K562 (cell line): ENCODE results near the gene CLDN5. TPM values are rescaled to one million over a fixed set of nuclear protein-coding genes. Genes with fewer than 3 reads are reported as not detected.
A peak's percentile ranks its signal among the peaks of the same experiment; 100 is the strongest.

Source experiments
- E2F3 ChIP-seq: fragments of 250-450 bp; sonication (Bioruptor Pico); IDR thresholded peaks from 2 replicates; pipeline ENCODE4 v1.4.0; 2020; ENCODE audit warnings: mild to moderate bottlenecking
- ILK ChIP-seq: fragments of 450-650 bp; IDR thresholded peaks from 2 replicates; pipeline ENCODE4 v1.6.1; 2016; ENCODE audit warnings: missing genetic modification characterization, low read depth, mild to moderate bottlenecking, missing compliant biosample characterization, moderate library complexity, borderline replicate concordance
- MAZ ChIP-seq, 2 experiments: fragments of 450-650 bp in 1 of 2; sonication (generic) in 1 of 2; formaldehyde crosslinking; IDR thresholded peaks in 1 of 2; conservative IDR thresholded peaks in 1 of 2; 2 replicates each; pipeline versions ENCODE4 v1.4.0 to v1.5.0; 2020; ENCODE audit warnings: mild to moderate bottlenecking in 1 of 2, missing genetic modification reagents in 1 of 2
- POLR2B ChIP-seq: fragments of 450-650 bp; IDR thresholded peaks from 2 replicates; pipeline ENCODE4 v1.6.1; 2018; ENCODE audit warnings: low read depth; ENCODE audit not compliant: partially characterized antibody
- SIN3A ChIP-seq, 2 experiments: fragments of 150-350 bp in 1 of 2; IDR thresholded peaks; 2 replicates each; pipeline ENCODE4 v1.6.1; 2011 to 2016; ENCODE audit warnings: borderline replicate concordance in 2 of 2, low read depth in 2 of 2, low read length in 2 of 2, mild to moderate bottlenecking in 2 of 2, moderate library complexity in 2 of 2; ENCODE audit not compliant: control insufficient read depth in 1 of 2
- SRF ChIP-seq, 2 experiments: fragments of 250-450, 450-650 bp in 1 of 2; sonication (Bioruptor Pico) in 1 of 2; sonication (generic) in 1 of 2; formaldehyde crosslinking; IDR thresholded peaks; 2 replicates each; pipeline versions ENCODE4 v1.5.0 to v1.5.1; 2020 to 2022; ENCODE audit warnings: mild to moderate bottlenecking in 1 of 2, missing genetic modification reagents in 1 of 2
- SRSF1 ChIP-seq: fragments of 200-400 bp; formaldehyde crosslinking; IDR thresholded peaks from 2 replicates; pipeline ENCODE4 v1.6.1; 2017; ENCODE audit warnings: mild to moderate bottlenecking, low read depth, low read length, moderate library complexity
- TSC22D4 ChIP-seq: fragments of 450-650 bp; IDR thresholded peaks from 2 replicates; pipeline ENCODE4 v1.6.1; 2016; ENCODE audit warnings: missing genetic modification characterization, missing biosample characterization, control low read depth
- ZKSCAN8 ChIP-seq: fragments of 200-800 bp; sonication (Bioruptor generic); IDR thresholded peaks from 2 replicates; pipeline ENCODE4 v1.6.1; 2016; ENCODE audit warnings: missing genetic modification characterization, missing compliant biosample characterization
- polyA plus RNA-seq, 8 experiments: library from polyadenylated mRNA; depleted of rRNA in 4 of 8; stranded (reverse) in 5 of 8; unstranded in 3 of 8; fragments of >200 nt; fragmentation: Nextera tagmentation in 2 of 8; fragmentation: Illumina TruSeq in 1 of 8; extraction: Ambion mirVana in 2 of 8; extraction: Trizol in 1 of 8; gene quantifications; 2 replicates each; pipeline versions ENCODE4 v1.2.1 to v1.2.3, GENCODE V29; 2011 to 2014; ENCODE audit warnings: inconsistent platforms in 1 of 8, missing spikeins in 1 of 8
- total RNA-seq, 7 experiments: library from RNA; depleted of rRNA in 6 of 7; stranded (reverse); fragments of >200 nt in 6 of 7; fragmentation: Illumina TruSeq in 2 of 7; extraction: Trizol in 2 of 7; gene quantifications; 2 replicates each; pipeline versions ENCODE4 v1.2.1 to v1.2.3, GENCODE V29; 2011 to 2021; ENCODE audit warnings: low replicate concordance in 1 of 7
- TF ChIP-seq, protein P1 (sequence below): fragments of 200-600 bp; sonication (generic); IDR thresholded peaks from one replicate; pipeline ENCODE4 v1.6.1; 2012; ENCODE audit warnings: mild to moderate bottlenecking, low read depth, low read length, inconsistent platforms
- TF ChIP-seq, protein P2 (sequence below): fragments of 250-450 bp; sonication (Bioruptor Pico); IDR thresholded peaks from 2 replicates; pipeline ENCODE4 v1.4.0; 2020; ENCODE audit warnings: mild to moderate bottlenecking, moderate library complexity
- TF ChIP-seq, protein P3 (sequence below), 2 experiments: IDR thresholded peaks; 2 replicates each; pipeline ENCODE4 v1.6.1; 2012; ENCODE audit warnings: improper control_type of control experiment in 2 of 2, low read depth in 2 of 2, low read length in 2 of 2, borderline replicate concordance in 1 of 2

Gene CLDN5
- total and polyA plus RNA-seq, 9 of the 15 experiments (the other 6 are each of a cell fraction or from before 2014, with no cell fraction given): 0.20 TPM; not detected in 8

DNA sequence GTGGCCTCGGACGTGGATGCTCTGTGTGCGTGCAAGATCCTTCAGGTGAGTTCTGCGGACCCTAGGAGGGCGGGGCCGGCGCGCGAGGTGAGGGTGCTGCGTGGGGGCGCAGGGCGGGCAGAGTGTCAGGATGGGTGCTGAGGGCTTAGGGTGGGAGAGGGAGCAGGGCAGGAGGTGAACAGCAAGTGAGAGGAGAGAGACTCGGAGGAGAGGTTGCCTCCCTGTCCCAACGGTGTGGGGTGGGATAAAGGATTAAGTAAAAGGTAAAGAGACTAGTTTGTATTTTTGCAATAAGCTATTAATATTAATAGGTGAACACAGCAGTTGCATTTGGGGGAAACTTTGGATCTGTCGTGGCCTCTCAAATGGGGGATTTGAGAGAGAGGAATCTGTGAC, 44.0 kb downstream of the CLDN5 start (continued):
- TF ChIP-seq, protein P1, sequence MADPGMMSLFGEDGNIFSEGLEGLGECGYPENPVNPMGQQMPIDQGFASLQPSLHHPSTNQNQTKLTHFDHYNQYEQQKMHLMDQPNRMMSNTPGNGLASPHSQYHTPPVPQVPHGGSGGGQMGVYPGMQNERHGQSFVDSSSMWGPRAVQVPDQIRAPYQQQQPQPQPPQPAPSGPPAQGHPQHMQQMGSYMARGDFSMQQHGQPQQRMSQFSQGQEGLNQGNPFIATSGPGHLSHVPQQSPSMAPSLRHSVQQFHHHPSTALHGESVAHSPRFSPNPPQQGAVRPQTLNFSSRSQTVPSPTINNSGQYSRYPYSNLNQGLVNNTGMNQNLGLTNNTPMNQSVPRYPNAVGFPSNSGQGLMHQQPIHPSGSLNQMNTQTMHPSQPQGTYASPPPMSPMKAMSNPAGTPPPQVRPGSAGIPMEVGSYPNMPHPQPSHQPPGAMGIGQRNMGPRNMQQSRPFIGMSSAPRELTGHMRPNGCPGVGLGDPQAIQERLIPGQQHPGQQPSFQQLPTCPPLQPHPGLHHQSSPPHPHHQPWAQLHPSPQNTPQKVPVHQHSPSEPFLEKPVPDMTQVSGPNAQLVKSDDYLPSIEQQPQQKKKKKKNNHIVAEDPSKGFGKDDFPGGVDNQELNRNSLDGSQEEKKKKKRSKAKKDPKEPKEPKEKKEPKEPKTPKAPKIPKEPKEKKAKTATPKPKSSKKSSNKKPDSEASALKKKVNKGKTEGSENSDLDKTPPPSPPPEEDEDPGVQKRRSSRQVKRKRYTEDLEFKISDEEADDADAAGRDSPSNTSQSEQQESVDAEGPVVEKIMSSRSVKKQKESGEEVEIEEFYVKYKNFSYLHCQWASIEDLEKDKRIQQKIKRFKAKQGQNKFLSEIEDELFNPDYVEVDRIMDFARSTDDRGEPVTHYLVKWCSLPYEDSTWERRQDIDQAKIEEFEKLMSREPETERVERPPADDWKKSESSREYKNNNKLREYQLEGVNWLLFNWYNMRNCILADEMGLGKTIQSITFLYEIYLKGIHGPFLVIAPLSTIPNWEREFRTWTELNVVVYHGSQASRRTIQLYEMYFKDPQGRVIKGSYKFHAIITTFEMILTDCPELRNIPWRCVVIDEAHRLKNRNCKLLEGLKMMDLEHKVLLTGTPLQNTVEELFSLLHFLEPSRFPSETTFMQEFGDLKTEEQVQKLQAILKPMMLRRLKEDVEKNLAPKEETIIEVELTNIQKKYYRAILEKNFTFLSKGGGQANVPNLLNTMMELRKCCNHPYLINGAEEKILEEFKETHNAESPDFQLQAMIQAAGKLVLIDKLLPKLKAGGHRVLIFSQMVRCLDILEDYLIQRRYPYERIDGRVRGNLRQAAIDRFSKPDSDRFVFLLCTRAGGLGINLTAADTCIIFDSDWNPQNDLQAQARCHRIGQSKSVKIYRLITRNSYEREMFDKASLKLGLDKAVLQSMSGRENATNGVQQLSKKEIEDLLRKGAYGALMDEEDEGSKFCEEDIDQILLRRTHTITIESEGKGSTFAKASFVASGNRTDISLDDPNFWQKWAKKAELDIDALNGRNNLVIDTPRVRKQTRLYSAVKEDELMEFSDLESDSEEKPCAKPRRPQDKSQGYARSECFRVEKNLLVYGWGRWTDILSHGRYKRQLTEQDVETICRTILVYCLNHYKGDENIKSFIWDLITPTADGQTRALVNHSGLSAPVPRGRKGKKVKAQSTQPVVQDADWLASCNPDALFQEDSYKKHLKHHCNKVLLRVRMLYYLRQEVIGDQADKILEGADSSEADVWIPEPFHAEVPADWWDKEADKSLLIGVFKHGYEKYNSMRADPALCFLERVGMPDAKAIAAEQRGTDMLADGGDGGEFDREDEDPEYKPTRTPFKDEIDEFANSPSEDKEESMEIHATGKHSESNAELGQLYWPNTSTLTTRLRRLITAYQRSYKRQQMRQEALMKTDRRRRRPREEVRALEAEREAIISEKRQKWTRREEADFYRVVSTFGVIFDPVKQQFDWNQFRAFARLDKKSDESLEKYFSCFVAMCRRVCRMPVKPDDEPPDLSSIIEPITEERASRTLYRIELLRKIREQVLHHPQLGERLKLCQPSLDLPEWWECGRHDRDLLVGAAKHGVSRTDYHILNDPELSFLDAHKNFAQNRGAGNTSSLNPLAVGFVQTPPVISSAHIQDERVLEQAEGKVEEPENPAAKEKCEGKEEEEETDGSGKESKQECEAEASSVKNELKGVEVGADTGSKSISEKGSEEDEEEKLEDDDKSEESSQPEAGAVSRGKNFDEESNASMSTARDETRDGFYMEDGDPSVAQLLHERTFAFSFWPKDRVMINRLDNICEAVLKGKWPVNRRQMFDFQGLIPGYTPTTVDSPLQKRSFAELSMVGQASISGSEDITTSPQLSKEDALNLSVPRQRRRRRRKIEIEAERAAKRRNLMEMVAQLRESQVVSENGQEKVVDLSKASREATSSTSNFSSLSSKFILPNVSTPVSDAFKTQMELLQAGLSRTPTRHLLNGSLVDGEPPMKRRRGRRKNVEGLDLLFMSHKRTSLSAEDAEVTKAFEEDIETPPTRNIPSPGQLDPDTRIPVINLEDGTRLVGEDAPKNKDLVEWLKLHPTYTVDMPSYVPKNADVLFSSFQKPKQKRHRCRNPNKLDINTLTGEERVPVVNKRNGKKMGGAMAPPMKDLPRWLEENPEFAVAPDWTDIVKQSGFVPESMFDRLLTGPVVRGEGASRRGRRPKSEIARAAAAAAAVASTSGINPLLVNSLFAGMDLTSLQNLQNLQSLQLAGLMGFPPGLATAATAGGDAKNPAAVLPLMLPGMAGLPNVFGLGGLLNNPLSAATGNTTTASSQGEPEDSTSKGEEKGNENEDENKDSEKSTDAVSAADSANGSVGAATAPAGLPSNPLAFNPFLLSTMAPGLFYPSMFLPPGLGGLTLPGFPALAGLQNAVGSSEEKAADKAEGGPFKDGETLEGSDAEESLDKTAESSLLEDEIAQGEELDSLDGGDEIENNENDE: no peak
- TF ChIP-seq ZKSCAN8 (no peak), MAZ (CRISPR knock-in tag; conservative IDR thresholded peaks at IDR 0.05 in 1 of 2, IDR thresholded peaks at IDR 0.05 in 1 of 2) (peak in 1 of 2 experiments; percentile 52; a peak in 3 of 4 replicates), ILK (no peak), SIN3A (IDR thresholded peaks at IDR 0.05; ENCODE audit: borderline replicate concordance in 2 of 2, control insufficient read depth in 1 of 2, low read depth in 2 of 2, low read length in 2 of 2) (no peak), SRF (CRISPR knock-in tag; IDR thresholded peaks at IDR 0.05) (0 out of 4 replicates have a peak, but pooled peaks of 1 of the 2 experiments have one; percentile 70), SRSF1 (no peak), TSC22D4 (no peak), POLR2B (no peak), E2F3 (CRISPR knock-in tag) (no peak)
- TF ChIP-seq, protein P2, sequence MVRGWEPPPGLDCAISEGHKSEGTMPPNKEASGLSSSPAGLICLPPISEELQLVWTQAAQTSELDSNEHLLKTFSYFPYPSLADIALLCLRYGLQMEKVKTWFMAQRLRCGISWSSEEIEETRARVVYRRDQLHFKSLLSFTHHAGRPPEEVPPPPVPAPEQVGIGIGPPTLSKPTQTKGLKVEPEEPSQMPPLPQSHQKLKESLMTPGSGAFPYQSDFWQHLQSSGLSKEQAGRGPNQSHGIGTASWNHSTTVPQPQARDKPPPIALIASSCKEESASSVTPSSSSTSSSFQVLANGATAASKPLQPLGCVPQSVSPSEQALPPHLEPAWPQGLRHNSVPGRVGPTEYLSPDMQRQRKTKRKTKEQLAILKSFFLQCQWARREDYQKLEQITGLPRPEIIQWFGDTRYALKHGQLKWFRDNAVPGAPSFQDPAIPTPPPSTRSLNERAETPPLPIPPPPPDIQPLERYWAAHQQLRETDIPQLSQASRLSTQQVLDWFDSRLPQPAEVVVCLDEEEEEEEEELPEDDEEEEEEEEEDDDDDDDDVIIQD (CRISPR knock-in tag): peak; percentile 86; the same call in 1 of the 2 replicates
- TF ChIP-seq, protein P3, sequence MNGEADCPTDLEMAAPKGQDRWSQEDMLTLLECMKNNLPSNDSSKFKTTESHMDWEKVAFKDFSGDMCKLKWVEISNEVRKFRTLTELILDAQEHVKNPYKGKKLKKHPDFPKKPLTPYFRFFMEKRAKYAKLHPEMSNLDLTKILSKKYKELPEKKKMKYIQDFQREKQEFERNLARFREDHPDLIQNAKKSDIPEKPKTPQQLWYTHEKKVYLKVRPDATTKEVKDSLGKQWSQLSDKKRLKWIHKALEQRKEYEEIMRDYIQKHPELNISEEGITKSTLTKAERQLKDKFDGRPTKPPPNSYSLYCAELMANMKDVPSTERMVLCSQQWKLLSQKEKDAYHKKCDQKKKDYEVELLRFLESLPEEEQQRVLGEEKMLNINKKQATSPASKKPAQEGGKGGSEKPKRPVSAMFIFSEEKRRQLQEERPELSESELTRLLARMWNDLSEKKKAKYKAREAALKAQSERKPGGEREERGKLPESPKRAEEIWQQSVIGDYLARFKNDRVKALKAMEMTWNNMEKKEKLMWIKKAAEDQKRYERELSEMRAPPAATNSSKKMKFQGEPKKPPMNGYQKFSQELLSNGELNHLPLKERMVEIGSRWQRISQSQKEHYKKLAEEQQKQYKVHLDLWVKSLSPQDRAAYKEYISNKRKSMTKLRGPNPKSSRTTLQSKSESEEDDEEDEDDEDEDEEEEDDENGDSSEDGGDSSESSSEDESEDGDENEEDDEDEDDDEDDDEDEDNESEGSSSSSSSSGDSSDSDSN (IDR thresholded peaks at IDR 0.05; ENCODE audit: borderline replicate concordance in 1 of 2, low read depth in 2 of 2, low read length in 2 of 2): no peak
